Measurements from ENCODE around the gene PARD3. TPM values are rescaled to one million over a fixed set of nuclear protein-coding genes. Genes with fewer than 3 reads are reported as not detected.

PARD3 gene
- total RNA-seq, 2 experiments from 2014 or later, result 2.2 to 2.8 TPM

GRCh38 chr10:34178196-34178595 is 636.9 kb downstream of the PARD3 start:
- POLR2A ChIA-PET, result no interaction called here
- Mint-ChIP-seq H3K27me3 (peaks cover 2% of the 10 kb centered on the region), H3K4me1 (no peaks in the 10 kb centered on the region), H3K27ac (no peak overlapping the region), H3K36me3 (ENCODE audit: low read depth) (no peaks in the 10 kb centered on the region), H3K9me3 (ENCODE audit: low read depth) (no peaks in the 10 kb centered on the region), H3K4me3 (no peak overlapping the region)
- intact Hi-C loops (cut with DNase I, micrococcal nuclease), result no loop called here
- no peak for ATAC-seq
- CTCF ChIA-PET, result no interaction called here
- no peak for DNase-seq

- ChIA-PET POLR2A (no interaction called here), CTCF (no interaction called here)
- Mint-ChIP-seq H3K4me1 (no peaks in the 10 kb centered on the region), H3K9me3 (ENCODE audit: low read depth) (no peaks in the 10 kb centered on the region), H3K27ac (no peak overlapping the region), H3K4me3 (no peak overlapping the region), H3K36me3 (ENCODE audit: low read depth) (no peaks in the 10 kb centered on the region), H3K27me3 (peaks cover 2% of the 10 kb centered on the region)
- DNase-seq (no peak), ATAC-seq (no peak)
- intact Hi-C loops (cut with DNase I, micrococcal nuclease), result no loop called here
Observed at GRCh38 chr10:34177445-34177844, 637.7 kb downstream of the PARD3 start.

- no peak overlapping the region for H3K27ac Mint-ChIP-seq
- no peak for DNase-seq
- no peaks in the 10 kb centered on the region for H3K9me3 Mint-ChIP-seq (ENCODE audit: low read depth)
- H3K36me3 Mint-ChIP-seq (ENCODE audit: low read depth), result no peaks in the 10 kb centered on the region
- no peak overlapping the region for H3K4me3 Mint-ChIP-seq
- POLR2A ChIA-PET, result no interaction called here
- H3K4me1 Mint-ChIP-seq, result no peaks in the 10 kb centered on the region
- intact Hi-C loops (cut with DNase I, micrococcal nuclease), result no loop called here
- ATAC-seq, result no peak
- peaks cover 2% of the 10 kb centered on the region for H3K27me3 Mint-ChIP-seq
- CTCF ChIA-PET, result no interaction called here
Observed at GRCh38 chr10:34176351-34176750, 638.7 kb downstream of the PARD3 start.

- POLR2A ChIA-PET, result no interaction called here
Observed at GRCh38 chr10:34175121-34175520, 640.0 kb downstream of the PARD3 start.

GRCh38 chr10:34172936-34173533 is 642.1 kb downstream of the PARD3 start:
- ATAC-seq (no peak), DNase-seq (no peak)
- H3K9me3 Mint-ChIP-seq (ENCODE audit: low read depth), result peaks cover 2% of the 10 kb centered on the region
- intact Hi-C loops (cut with DNase I, micrococcal nuclease), result no loop called here
- no peak overlapping the region for H3K27ac Mint-ChIP-seq
- H3K4me3 Mint-ChIP-seq, result no peak overlapping the region
- ChIA-PET POLR2A (no interaction called here), CTCF (no interaction called here)
- H3K36me3 Mint-ChIP-seq (ENCODE audit: low read depth), result no peaks in the 10 kb centered on the region
- no peaks in the 10 kb centered on the region for H3K4me1 Mint-ChIP-seq
- H3K27me3 Mint-ChIP-seq, result peaks cover 2% of the 10 kb centered on the region

More at GRCh38 chr10:34175121-34175520, 640.0 kb downstream of the PARD3 start:
- intact Hi-C loops (cut with DNase I, micrococcal nuclease), result no loop called here
- H3K4me3 Mint-ChIP-seq, result no peak overlapping the region
- DNase-seq, result no peak
- peaks cover 2% of the 10 kb centered on the region for H3K27me3 Mint-ChIP-seq
- H3K9me3 Mint-ChIP-seq (ENCODE audit: low read depth), result peaks cover 2% of the 10 kb centered on the region
- ATAC-seq, result no peak
- H3K4me1 Mint-ChIP-seq, result no peaks in the 10 kb centered on the region
- H3K27ac Mint-ChIP-seq, result no peak overlapping the region
- no peaks in the 10 kb centered on the region for H3K36me3 Mint-ChIP-seq (ENCODE audit: low read depth)
- CTCF ChIA-PET, result no interaction called here

- no peaks in the 10 kb centered on the region for H3K4me1 Mint-ChIP-seq
- DNase-seq (no peak), ATAC-seq (no peak)
- CTCF ChIA-PET, result no interaction called here
- no peak overlapping the region for H3K27ac Mint-ChIP-seq
- no peaks in the 10 kb centered on the region for H3K36me3 Mint-ChIP-seq (ENCODE audit: low read depth)
- H3K9me3 Mint-ChIP-seq (ENCODE audit: low read depth), result peaks cover 2% of the 10 kb centered on the region
- intact Hi-C loops (cut with DNase I, micrococcal nuclease), result no loop called here
- peaks cover 2% of the 10 kb centered on the region for H3K27me3 Mint-ChIP-seq
- POLR2A ChIA-PET, result no interaction called here
- H3K4me3 Mint-ChIP-seq, result no peak overlapping the region
Observed at GRCh38 chr10:34171957-34172527, 643.1 kb downstream of the PARD3 start.

- ATAC-seq (no peak), DNase-seq (no peak)
- H3K27me3 Mint-ChIP-seq, result no peaks in the 10 kb centered on the region
- H3K4me1 Mint-ChIP-seq, result no peaks in the 10 kb centered on the region
- ChIA-PET CTCF (no interaction called here), POLR2A (no interaction called here)
- intact Hi-C loops (cut with DNase I, micrococcal nuclease), result no loop called here
- H3K27ac Mint-ChIP-seq, result no peak overlapping the region
- no peak overlapping the region for H3K4me3 Mint-ChIP-seq
- H3K9me3 Mint-ChIP-seq (ENCODE audit: low read depth), result peaks cover 2% of the 10 kb centered on the region
- H3K36me3 Mint-ChIP-seq (ENCODE audit: low read depth), result no peaks in the 10 kb centered on the region
Observed at GRCh38 chr10:34169677-34170076, 645.4 kb downstream of the PARD3 start.

GRCh38 chr10:34169131-34169530 is 646.0 kb downstream of the PARD3 start:
- Mint-ChIP-seq H3K27ac (no peak overlapping the region), H3K4me3 (no peak overlapping the region), H3K9me3 (ENCODE audit: low read depth) (peaks cover 2% of the 10 kb centered on the region), H3K4me1 (no peaks in the 10 kb centered on the region), H3K36me3 (ENCODE audit: low read depth) (no peaks in the 10 kb centered on the region), H3K27me3 (no peaks in the 10 kb centered on the region)
- ATAC-seq (no peak), DNase-seq (no peak)
- POLR2A ChIA-PET, result no interaction called here
- CTCF ChIA-PET, result no interaction called here
- intact Hi-C loops (cut with DNase I, micrococcal nuclease), result no loop called here

- Mint-ChIP-seq H3K9me3 (ENCODE audit: low read depth) (peaks cover 2% of the 10 kb centered on the region), H3K27me3 (no peaks in the 10 kb centered on the region), H3K36me3 (ENCODE audit: low read depth) (no peaks in the 10 kb centered on the region), H3K27ac (no peak overlapping the region), H3K4me1 (no peaks in the 10 kb centered on the region), H3K4me3 (no peak overlapping the region)
- ATAC-seq (no peak), DNase-seq (no peak)
- ChIA-PET CTCF (no interaction called here), POLR2A (no interaction called here)
- intact Hi-C loops (cut with DNase I, micrococcal nuclease), result no loop called here
Observed at GRCh38 chr10:34168439-34168838, 646.7 kb downstream of the PARD3 start.

- CTCF ChIA-PET, result no interaction called here
- peaks cover 2% of the 10 kb centered on the region for H3K9me3 Mint-ChIP-seq (ENCODE audit: low read depth)
Observed at GRCh38 chr10:34166823-34167222, 648.3 kb downstream of the PARD3 start.

GRCh38 chr10:34166354-34166753 is 648.7 kb downstream of the PARD3 start:
- intact Hi-C loops (cut with DNase I, micrococcal nuclease), result no loop called here
- no peak for ATAC-seq
- peaks cover 2% of the 10 kb centered on the region for H3K27me3 Mint-ChIP-seq
- H3K4me1 Mint-ChIP-seq, result no peaks in the 10 kb centered on the region
- ChIA-PET POLR2A (no interaction called here), CTCF (no interaction called here)
- H3K4me3 Mint-ChIP-seq, result no peak overlapping the region
- no peak overlapping the region for H3K27ac Mint-ChIP-seq
- H3K36me3 Mint-ChIP-seq (ENCODE audit: low read depth), result no peaks in the 10 kb centered on the region
- DNase-seq, result no peak
- H3K9me3 Mint-ChIP-seq (ENCODE audit: low read depth), result peaks cover 2% of the 10 kb centered on the region

More at GRCh38 chr10:34166823-34167222, 648.3 kb downstream of the PARD3 start:
- DNase-seq, result no peak
- no peak overlapping the region for H3K27ac Mint-ChIP-seq
- H3K36me3 Mint-ChIP-seq (ENCODE audit: low read depth), result no peaks in the 10 kb centered on the region
- H3K4me3 Mint-ChIP-seq, result no peak overlapping the region
- ATAC-seq, result no peak
- intact Hi-C loops (cut with DNase I, micrococcal nuclease), result no loop called here
- POLR2A ChIA-PET, result no interaction called here
- H3K4me1 Mint-ChIP-seq, result no peaks in the 10 kb centered on the region
- peaks cover 2% of the 10 kb centered on the region for H3K27me3 Mint-ChIP-seq

GRCh38 chr10:34164029-34164428 is 651.1 kb downstream of the PARD3 start:
- no peak for DNase-seq
- Mint-ChIP-seq H3K36me3 (ENCODE audit: low read depth) (no peaks in the 10 kb centered on the region), H3K4me3 (no peak overlapping the region), H3K27ac (no peak overlapping the region), H3K4me1 (no peaks in the 10 kb centered on the region), H3K27me3 (peaks cover 2% of the 10 kb centered on the region), H3K9me3 (ENCODE audit: low read depth) (no peaks in the 10 kb centered on the region)
- ChIA-PET CTCF (no interaction called here), POLR2A (no interaction called here)
- intact Hi-C loops (cut with DNase I, micrococcal nuclease), result no loop called here
- no peak for ATAC-seq

Measured in activated CD4-positive, alpha-beta T cell treated with anti-CD3 and anti-CD28 coated beads for 36 hours (primary cell).